ENCODE measurements around the gene G6PC1.

Gene G6PC1

DNA sequence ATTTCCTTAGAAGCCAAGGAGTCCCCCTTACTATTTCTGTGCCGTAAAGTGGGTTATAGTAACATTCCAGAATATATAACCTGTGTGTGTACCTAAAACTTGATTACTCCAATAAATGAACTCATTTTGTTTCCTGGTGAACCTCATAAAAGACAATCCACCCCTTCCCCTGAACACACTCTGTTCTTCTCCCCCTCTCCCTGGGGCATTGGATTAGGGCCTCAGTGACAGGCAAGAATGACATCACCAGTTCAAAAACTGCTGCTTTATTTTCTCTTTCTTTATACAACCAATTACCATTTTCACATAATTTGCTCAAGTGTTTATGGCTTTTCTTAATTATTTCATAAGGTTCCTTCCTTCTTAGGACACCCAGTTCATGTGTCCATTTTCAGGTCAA is 46.2 kb downstream of the G6PC1 start:
- no peak for DNase-seq

DNA sequence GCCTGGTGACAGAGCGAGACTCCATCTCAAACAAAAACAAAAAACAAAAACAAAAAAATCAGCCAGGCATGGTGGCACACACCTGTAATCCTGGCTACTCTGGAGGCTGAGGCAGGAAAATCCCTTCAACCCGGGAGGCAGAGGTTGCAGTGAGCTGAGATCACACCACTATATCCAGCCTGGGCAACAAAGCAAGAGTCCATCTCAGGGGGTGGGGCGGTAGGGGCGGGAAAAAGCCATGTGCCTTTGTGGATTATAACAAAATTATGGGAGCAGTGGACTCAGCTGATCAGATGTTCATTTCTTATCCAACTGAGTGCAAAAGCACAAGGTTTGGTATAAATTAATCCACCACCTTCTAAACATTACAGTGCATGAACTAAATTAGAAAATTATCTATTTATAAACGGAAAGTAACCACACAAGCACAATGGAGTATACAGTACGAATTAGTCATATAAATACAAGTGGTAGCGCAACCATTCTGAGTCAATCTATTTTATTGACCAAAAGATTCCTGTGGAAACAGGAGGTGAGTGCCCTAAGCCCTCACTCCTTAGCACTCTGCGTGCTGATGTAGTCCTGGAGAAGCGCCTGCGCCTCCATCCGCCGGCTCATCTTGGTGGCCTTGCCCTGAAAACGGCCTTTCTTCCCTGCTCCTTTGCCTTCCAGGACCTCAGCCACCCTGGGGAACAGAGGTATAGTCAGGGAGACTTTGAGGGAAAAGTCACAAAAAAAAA is 49.6 kb downstream of the G6PC1 start:
- no peak for DNase-seq
